Esophagus muscularis mucosa (tissue), 3 donors: ENCODE data around the gene STEAP4.

Experiments used
- POLR2AphosphoS5 ChIP-seq, 2 donors: sonication (generic); formaldehyde crosslinking; IDR thresholded peaks; one replicate each; pipeline ENCODE4 v1.6.1; 2017; ENCODE audit warnings: antibody characterized with exemption in 2 of 2
- TF ChIP-seq, protein P1 (sequence below), 3 experiments: fragments of 200-600 bp in 2 of 3; fragments of 450-650 bp in 1 of 3; sonication (generic) in 2 of 3; IDR thresholded peaks; one replicate each; pipeline ENCODE4 v1.5.1; 2017 to 2019; ENCODE audit warnings: antibody characterized with exemption in 3 of 3, mild to moderate bottlenecking in 2 of 3, moderate library complexity in 1 of 3

DNA sequence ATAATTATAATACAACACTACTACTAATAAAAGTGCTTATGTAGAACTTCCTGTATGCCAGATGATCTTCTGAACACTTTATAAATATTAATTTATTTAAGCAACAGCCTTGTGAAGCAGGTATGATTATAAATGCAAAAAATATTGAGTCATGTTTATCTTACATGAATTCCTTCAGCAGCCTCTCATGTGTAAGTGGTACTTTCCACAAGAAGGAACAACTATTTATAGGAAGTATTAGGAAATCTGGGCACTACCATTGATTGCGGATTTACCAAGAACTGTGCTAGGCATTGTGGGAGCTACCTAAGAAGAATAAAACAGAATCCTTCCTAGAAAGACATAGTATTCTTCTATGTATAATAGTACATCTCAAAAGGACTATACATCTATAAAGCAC, 10.7 kb upstream of the STEAP4 start:
- no peak for TF ChIP-seq POLR2AphosphoS5 (IDR thresholded peaks at IDR 0.05)
- TF ChIP-seq, protein P1, sequence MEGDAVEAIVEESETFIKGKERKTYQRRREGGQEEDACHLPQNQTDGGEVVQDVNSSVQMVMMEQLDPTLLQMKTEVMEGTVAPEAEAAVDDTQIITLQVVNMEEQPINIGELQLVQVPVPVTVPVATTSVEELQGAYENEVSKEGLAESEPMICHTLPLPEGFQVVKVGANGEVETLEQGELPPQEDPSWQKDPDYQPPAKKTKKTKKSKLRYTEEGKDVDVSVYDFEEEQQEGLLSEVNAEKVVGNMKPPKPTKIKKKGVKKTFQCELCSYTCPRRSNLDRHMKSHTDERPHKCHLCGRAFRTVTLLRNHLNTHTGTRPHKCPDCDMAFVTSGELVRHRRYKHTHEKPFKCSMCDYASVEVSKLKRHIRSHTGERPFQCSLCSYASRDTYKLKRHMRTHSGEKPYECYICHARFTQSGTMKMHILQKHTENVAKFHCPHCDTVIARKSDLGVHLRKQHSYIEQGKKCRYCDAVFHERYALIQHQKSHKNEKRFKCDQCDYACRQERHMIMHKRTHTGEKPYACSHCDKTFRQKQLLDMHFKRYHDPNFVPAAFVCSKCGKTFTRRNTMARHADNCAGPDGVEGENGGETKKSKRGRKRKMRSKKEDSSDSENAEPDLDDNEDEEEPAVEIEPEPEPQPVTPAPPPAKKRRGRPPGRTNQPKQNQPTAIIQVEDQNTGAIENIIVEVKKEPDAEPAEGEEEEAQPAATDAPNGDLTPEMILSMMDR (IDR thresholded peaks at IDR 0.05) = no peak
